GM12878 (cell line): ENCODE data around the gene ZNF428.

Experiments used
- CBFB ChIP-seq: IDR thresholded peaks from 2 replicates; pipeline ENCODE4 v1.6.1; 2016; ENCODE audit warnings: antibody characterized with exemption, low read depth
- CTCF ChIP-seq, 3 experiments: IDR thresholded peaks in 2 of 3; conservative IDR thresholded peaks in 1 of 3; 2 replicates each; pipeline ENCODE4 v1.5.1; 2011; ENCODE audit warnings: low read depth in 3 of 3, low read length in 3 of 3, mild to moderate bottlenecking in 3 of 3, control low read depth in 2 of 3, moderate library complexity in 2 of 3, inconsistent platforms in 1 of 3, mixed read lengths in 1 of 3; ENCODE audit not compliant: control insufficient read depth in 2 of 3, insufficient read depth in 1 of 3; ENCODE audit errors: extremely low read depth in 1 of 3
- KDM1A ChIP-seq: fragments of 200-600 bp; sonication (generic); IDR thresholded peaks from 2 replicates; pipeline ENCODE4 v1.6.1; 2016; ENCODE audit warnings: borderline replicate concordance
- YY1 ChIP-seq: IDR thresholded peaks from 2 replicates; pipeline ENCODE4 v1.6.1; 2011; ENCODE audit warnings: low read depth, mild to moderate bottlenecking, low read length

DNA sequence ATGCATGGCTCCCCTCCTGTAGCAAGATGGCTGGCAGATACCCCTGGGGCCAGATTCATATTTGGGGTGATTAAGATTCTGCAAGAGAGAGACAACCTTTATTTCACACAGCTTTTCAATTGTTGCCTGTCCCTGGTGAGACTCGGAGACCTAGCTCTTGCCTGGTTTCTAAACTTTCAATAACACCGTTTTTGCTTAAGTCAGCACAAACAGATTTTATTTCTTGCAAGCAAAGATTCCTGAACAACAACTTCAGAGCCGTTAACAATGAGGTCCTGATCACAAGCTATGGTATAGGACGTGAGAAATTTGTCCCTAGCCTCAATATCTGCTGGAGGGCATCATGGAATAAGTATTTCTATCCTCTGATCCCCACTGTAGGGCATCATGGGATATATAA lies 23.1 kb upstream of the ZNF428 start:
- TF ChIP-seq YY1 (no peak), CTCF (IDR thresholded peaks at IDR 0.05 in 2 of 3, conservative IDR thresholded peaks at IDR 0.05 in 1 of 3; ENCODE audit: control insufficient read depth in 2 of 3, extremely low read depth in 1 of 3, insufficient read depth in 1 of 3, low read depth in 3 of 3, low read length in 3 of 3) (no peak), KDM1A (no peak), CBFB (no peak)
